ENCODE measurements around the gene PROM1. TPM values are rescaled to one million over a fixed set of nuclear protein-coding genes. Genes with fewer than 3 reads are reported as not detected.

Gene PROM1
- total RNA-seq, 3 donors from 2014 or later, result 0.64 to 106 (median 40.0) TPM

- no peak for TF ChIP-seq POLR2A (IDR thresholded peaks at IDR 0.05)
- TF ChIP-seq POLR2AphosphoS5 (IDR thresholded peaks at IDR 0.05), result no peak
- no peak for TF ChIP-seq CTCF (IDR thresholded peaks at IDR 0.05)
- no peak overlapping the region for H3K4me3 ChIP-seq
- H3K4me1 ChIP-seq, result no peaks in the 10 kb centered on the region
- no peaks in the 10 kb centered on the region for H3K27me3 ChIP-seq
- no peaks in the 10 kb centered on the region for H3K36me3 ChIP-seq
- no peak overlapping the region for H3K27ac ChIP-seq
- no peaks in the 10 kb centered on the region for H3K9me3 ChIP-seq
- intact Hi-C loops (cut with DNase I; ENCODE audit: low total_unique reads), result no loop called here
- no peak for DNase-seq (ENCODE audit: low spot score in 2 of 2)
Observed at GRCh38 chr4:15986907-15987306, 96.9 kb downstream of the PROM1 start.

GRCh38 chr4:15983610-15984009 lies 100.2 kb downstream of the PROM1 start:
- H3K4me1 ChIP-seq, result no peaks in the 10 kb centered on the region
- DNase-seq (ENCODE audit: low spot score in 2 of 2), result no peak
- H3K4me3 ChIP-seq, result no peak overlapping the region
- TF ChIP-seq POLR2AphosphoS5 (IDR thresholded peaks at IDR 0.05) (no peak), POLR2A (IDR thresholded peaks at IDR 0.05) (no peak), CTCF (IDR thresholded peaks at IDR 0.05) (no peak)
- no peaks in the 10 kb centered on the region for H3K9me3 ChIP-seq
- H3K27ac ChIP-seq, result no peak overlapping the region
- H3K36me3 ChIP-seq, result no peaks in the 10 kb centered on the region
- intact Hi-C loops (cut with DNase I; ENCODE audit: low total_unique reads), result no loop called here
- no peaks in the 10 kb centered on the region for H3K27me3 ChIP-seq

DNA sequence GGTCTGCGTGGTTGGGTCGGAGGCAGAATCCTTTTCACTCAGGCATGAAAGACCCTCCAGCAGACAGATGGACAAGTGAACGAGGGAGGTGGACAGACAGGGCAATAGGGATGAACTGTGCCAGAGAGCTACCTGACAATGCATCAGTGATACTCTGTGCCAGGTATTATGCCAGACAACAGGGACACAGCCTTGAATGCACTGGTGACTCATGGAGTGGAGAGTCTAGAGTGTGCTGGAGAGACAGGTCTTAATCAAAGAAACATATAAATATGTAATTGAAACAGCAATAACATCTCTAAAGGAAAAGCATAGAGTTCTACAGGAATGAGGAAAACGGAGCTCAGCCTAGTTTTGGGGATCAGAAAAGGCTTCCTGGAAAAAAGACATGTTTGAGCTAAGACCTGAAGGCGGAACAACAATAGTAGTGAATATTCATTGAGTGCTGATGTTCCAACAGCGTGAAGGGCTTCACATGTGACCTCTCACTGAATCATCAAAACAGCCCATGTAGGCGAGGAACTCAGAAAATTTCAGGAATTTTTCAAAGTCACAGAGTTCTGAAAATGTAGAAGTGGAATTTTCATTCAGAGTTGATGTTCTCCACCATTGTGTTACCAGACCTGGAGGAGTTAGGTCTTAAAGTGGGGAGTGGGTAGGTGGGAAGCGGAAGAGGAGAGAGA lies 100.8 kb downstream of the PROM1 start:
- no peak overlapping the region for H3K4me3 ChIP-seq
- TF ChIP-seq POLR2A (IDR thresholded peaks at IDR 0.05) (no peak), CTCF (IDR thresholded peaks at IDR 0.05) (no peak), POLR2AphosphoS5 (IDR thresholded peaks at IDR 0.05) (no peak)
- no peak overlapping the region for H3K27ac ChIP-seq
- no peaks in the 10 kb centered on the region for H3K36me3 ChIP-seq
- no peak for DNase-seq (ENCODE audit: low spot score in 2 of 2)
- intact Hi-C loops (cut with DNase I; ENCODE audit: low total_unique reads), result no loop called here
- no peaks in the 10 kb centered on the region for H3K9me3 ChIP-seq
- H3K4me1 ChIP-seq, result no peaks in the 10 kb centered on the region
- H3K27me3 ChIP-seq, result no peaks in the 10 kb centered on the region

- H3K27me3 ChIP-seq, result no peaks in the 10 kb centered on the region
- TF ChIP-seq POLR2A (IDR thresholded peaks at IDR 0.05) (no peak), CTCF (IDR thresholded peaks at IDR 0.05) (no peak), POLR2AphosphoS5 (IDR thresholded peaks at IDR 0.05) (no peak)
- H3K4me1 ChIP-seq, result no peaks in the 10 kb centered on the region
- no peak overlapping the region for H3K27ac ChIP-seq
- DNase-seq (ENCODE audit: low spot score in 2 of 2), result no peak
- intact Hi-C loops (cut with DNase I; ENCODE audit: low total_unique reads), result no loop called here
- H3K9me3 ChIP-seq, result no peaks in the 10 kb centered on the region
- no peaks in the 10 kb centered on the region for H3K36me3 ChIP-seq
- H3K4me3 ChIP-seq, result no peak overlapping the region
Observed at GRCh38 chr4:15976456-15977447, 107.1 kb downstream of the PROM1 start.
